Measurements from ENCODE around the gene JADE2.

DNA sequence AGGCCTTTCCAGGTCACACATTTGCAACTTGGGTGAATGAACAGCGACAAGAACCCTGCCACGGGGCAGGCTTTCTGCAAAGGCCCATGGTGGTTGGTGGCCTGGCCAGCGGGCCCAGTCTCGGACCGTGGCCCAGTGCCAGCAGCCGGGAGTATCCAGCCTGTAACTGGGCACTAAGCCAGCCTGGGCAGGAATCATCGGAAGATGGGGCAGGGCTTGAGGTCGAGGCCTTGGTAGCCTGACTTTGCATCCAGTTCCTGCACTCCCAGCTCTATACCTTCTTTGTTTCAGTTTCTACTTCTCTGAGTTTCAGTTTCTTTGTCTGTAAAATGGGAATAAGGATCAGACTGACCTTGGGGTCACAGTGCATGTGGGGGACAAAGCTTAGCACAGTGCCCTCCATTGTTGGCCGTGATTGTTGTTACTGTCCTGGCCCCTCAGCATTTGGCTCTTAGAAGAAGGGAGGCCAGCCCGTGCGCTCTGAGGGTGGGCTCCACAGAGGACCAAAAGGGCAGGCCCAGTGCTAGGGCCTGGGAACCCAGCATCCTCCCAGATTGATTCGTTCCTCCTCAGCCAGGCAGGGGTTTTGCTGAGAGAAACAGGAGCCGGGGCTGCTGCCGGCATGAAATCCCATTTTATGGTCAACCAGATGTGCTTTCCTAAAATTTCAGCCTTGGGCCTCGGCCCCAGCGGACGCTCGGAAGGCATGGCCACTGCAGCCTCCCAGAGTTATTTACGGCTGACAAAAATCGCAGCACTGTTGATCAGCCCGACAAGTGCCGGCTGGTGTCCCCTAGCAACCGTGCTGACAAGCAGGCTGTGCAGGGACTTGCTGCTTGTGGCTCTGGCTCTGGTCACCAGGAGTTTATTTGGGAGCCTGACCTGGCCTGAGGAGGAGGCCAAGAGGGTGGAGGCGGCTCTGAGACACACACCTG, 43.6 kb downstream of the JADE2 start:
- TF ChIP-seq REST (IDR thresholded peaks at IDR 0.05; ENCODE audit: low read depth) (no peak), CTCF (IDR thresholded peaks at IDR 0.05 in 2 of 3, conservative IDR thresholded peaks at IDR 0.05 in 1 of 3; ENCODE audit: borderline replicate concordance in 1 of 3, insufficient read depth in 1 of 3, low read depth in 2 of 3, low read length in 2 of 3) (no peak), CEBPB (IDR thresholded peaks at IDR 0.05; ENCODE audit: low read depth) (no peak), POLR2AphosphoS5 (IDR thresholded peaks at IDR 0.05; ENCODE audit: low read depth, low read length) (no peak), EZH2 (IDR thresholded peaks at IDR 0.05) (no peak), SP1 (IDR thresholded peaks at IDR 0.05; ENCODE audit: low read depth) (no peak), SRF (IDR thresholded peaks at IDR 0.05; ENCODE audit: low read depth) (no peak)
- TF ChIP-seq, protein P1, sequence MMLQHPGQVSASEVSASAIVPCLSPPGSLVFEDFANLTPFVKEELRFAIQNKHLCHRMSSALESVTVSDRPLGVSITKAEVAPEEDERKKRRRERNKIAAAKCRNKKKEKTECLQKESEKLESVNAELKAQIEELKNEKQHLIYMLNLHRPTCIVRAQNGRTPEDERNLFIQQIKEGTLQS (IDR thresholded peaks at IDR 0.05): no peak
